ENCODE results near the gene SLC36A1.
"Not testable (repeated sequence)": the region's sequence is repeated elsewhere in the genome, so short reads cannot be mapped to it uniquely, and the experiment has no call there.

Gene SLC36A1

GRCh38 chr5:151447174-151448037 is at the start of gene SLC36A1:
Gene SLC36A1 (plus strand): TSS chr5:151447603. CDS start chr5:151458793, 11,190 bp downstream.
- peak; percentile 78 for DNase-seq (ENCODE audit: low read depth)

- DNase-seq (ENCODE audit: low read depth) = no peak
Observed at GRCh38 chr5:151405334-151406160, 41.9 kb upstream of the SLC36A1 start.

GRCh38 chr5:151406322-151406947 is 41.0 kb upstream of the SLC36A1 start:
- DNase-seq (ENCODE audit: low read depth) = no peak

- DNase-seq (ENCODE audit: low read depth) = no peak
Observed at GRCh38 chr5:151408591-151409230, 38.7 kb upstream of the SLC36A1 start.

GRCh38 chr5:151413800-151414199 is 33.6 kb upstream of the SLC36A1 start:
- DNase-seq (ENCODE audit: low read depth) = no peak

GRCh38 chr5:151414536-151414935 is 32.9 kb upstream of the SLC36A1 start:
- DNase-seq (ENCODE audit: low read depth) = no peak

GRCh38 chr5:151417712-151418111 is 29.7 kb upstream of the SLC36A1 start:
- no peak for DNase-seq (ENCODE audit: low read depth)

- no peak for DNase-seq (ENCODE audit: low read depth)
Observed at GRCh38 chr5:151420127-151420526, 27.3 kb upstream of the SLC36A1 start.

- DNase-seq (ENCODE audit: low read depth) = no peak
Observed at GRCh38 chr5:151424892-151425523, 22.4 kb upstream of the SLC36A1 start.

- DNase-seq (ENCODE audit: low read depth) = not testable (repeated sequence)
Observed at GRCh38 chr5:151426347-151426746, 21.1 kb upstream of the SLC36A1 start.

GRCh38 chr5:151427258-151427657 is 20.1 kb upstream of the SLC36A1 start:
- DNase-seq (ENCODE audit: low read depth) = no peak

GRCh38 chr5:151430731-151431130 is 16.7 kb upstream of the SLC36A1 start:
- no peak for DNase-seq (ENCODE audit: low read depth)

GRCh38 chr5:151431666-151432065 is 15.7 kb upstream of the SLC36A1 start:
- no peak for DNase-seq (ENCODE audit: low read depth)

- DNase-seq (ENCODE audit: low read depth) = no peak
Observed at GRCh38 chr5:151432210-151432609, 15.2 kb upstream of the SLC36A1 start.

GRCh38 chr5:151434570-151435237 is 12.7 kb upstream of the SLC36A1 start:
- DNase-seq (ENCODE audit: low read depth) = no peak

- DNase-seq (ENCODE audit: low read depth) = no peak
Observed at GRCh38 chr5:151448038-151448985, 909 bp downstream of the SLC36A1 start.

GRCh38 chr5:151449297-151449696 is 1.9 kb downstream of the SLC36A1 start:
- DNase-seq (ENCODE audit: low read depth) = no peak

GRCh38 chr5:151449839-151450238 is 2.4 kb downstream of the SLC36A1 start:
- no peak for DNase-seq (ENCODE audit: low read depth)

- DNase-seq (ENCODE audit: low read depth) = no peak
Observed at GRCh38 chr5:151450605-151451004, 3.2 kb downstream of the SLC36A1 start.

Measured in activated T-helper 1 cell treated with Interleukin-2 at 50 U/mL for 16 hours (primary cell).